DMS153 (cell line): ENCODE data around the gene IL21R.
"Not testable (repeated sequence)": the region's sequence is repeated elsewhere in the genome, so short reads cannot be mapped to it uniquely, and the experiment has no call there.

Experiments
- DNase-seq: peaks from one replicate; lab custom pipeline; 2025; lab: John Stamatoyannopoulos, UW

The IL21R gene

DNA sequence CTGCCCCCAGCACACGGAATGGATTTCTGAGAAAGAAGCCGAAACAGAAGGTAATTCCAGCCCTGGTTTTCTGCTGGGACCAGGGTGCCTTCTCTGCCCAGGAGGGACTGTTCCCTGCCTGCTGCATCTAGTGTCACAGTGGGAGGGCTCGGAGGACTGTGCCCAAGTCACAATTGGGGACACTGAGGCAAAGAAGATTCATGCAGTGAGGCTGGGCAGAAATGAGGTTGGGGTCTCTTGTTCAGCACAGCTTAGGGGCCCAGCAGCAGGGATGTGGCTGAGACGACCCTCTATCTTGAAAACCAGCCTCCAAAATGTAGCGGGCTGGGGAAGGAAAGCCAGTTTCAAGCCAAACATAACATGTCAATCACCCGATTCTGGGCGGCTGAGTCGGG, 592 bp downstream of the IL21R start:
- DNase-seq: no peak

DNA sequence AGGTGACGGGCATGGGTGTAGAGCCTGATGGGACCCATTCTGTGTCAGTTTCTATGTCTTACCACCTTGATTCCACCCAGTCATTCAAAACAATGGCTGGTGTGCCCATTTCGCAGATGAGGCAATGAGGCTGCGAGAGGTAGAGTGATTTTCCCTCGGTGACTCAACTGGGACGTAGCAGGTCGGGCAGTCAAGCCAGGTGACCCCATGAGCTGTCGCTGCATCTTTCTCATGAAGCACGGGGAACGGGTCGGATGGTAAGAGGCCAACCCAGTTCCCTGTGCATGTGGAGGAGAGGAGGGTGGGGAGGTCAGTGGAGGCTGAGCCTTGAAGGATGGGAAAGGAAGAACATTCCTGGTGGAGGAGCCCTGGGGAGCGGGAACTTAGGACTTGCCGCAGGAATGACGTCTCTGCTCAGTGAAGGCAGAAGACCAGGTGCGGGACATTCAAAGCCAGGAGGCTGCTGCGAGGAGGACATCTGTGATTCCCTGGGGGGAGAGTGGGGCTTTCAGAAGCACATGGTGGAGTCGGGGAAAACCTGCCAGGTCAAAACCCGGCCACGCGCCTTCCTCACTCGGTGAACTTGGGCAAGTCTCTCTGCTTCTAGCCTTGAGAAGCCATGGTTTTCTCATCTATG, 1.1 kb downstream of the IL21R start:
- no peak for DNase-seq

DNA sequence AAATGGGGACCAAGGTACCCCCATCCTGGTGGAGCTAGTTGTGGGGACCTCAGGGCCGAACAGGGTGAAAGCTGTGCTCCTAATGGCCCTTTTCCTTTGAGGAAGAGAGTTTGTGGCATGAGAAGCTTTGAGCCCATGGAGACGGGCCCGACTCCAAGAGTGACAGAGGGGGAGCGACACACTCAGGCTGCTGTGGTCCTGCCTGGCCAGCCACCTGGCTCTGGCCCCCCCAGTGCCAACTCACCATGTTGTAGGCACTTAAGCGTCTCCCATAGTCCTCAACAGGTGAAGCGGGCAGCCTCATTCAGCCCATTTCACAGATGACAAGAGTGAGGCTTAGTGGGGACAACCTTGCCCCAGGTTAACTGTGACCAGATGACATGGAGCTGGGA, 1.6 kb downstream of the IL21R start:
- no peak for DNase-seq

DNA sequence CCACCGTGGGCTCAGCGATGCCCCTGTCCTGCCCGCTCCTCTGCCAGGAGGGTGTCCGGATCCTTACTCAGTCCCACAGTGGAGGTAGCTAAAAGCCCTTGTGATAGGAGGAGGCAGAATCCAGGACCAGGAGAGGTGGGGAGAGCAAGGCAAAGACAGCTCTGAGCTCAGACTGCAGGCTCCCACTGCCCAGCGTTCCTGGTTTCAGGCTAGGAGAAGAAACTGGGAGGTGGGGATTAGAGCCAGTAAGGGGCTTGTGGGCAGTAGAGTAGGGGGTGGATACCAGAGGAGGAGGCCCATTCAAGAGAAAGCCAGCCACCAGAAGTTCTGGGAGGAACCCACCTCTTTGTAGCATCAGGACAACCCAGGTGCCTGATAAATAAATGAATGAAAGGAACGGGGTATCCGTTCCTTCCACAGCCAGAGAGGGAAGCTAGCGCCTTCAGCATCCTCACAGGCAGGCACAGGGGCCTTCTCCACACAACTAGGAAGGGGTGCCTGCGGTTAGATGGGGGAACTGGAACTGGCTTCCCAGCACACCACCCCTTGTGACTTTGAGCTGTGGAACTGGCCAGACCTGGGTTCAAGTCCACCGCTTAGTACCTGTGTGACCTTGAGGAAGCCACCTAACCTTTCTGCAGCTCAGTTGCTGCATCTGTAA, 2.3 kb downstream of the IL21R start:
- DNase-seq: no peak

DNA sequence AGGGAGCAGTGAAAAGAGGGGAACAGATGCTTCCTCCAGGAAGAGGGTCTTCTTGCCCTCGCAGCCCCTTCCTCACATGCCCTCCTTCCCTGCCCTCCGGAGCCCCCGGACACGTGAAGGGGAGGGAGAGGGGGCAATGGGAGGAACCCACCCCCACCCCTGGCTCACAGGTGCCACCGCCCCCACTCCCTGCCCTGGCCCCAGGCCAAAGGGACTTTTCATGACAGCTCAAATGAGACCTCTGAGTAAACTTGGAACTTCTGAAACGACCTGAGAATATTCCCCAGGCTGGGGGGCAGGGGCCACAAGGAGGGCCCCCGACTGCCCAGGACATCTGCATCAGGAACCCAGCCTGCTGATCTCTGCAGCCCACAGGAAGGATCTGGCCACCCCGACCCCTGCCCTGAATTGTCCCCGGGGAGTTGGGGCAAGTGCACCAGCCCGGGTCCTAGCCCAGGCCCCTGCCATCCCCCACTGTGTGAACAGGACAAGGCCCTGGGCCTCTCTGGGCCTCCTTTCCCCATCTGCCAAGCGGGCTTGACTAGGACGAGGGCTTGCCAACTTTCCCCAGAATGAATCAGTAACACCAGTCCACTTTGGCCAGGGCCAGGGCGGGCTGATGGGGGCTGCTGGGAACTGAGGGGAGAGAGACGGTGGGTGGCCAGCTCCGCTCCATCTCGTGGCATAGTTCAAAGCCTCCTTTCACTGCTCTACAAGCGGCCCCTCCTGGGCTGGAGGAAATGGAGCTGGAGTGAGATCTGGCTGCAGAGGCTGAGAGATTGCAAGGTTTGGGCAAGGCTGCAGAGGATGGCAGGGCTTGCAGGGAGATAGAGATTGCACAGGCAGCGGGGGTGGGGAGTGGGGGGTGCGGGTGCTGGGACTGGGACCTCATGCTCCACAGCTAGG, 3.8 kb downstream of the IL21R start:
- no peak for DNase-seq

DNA sequence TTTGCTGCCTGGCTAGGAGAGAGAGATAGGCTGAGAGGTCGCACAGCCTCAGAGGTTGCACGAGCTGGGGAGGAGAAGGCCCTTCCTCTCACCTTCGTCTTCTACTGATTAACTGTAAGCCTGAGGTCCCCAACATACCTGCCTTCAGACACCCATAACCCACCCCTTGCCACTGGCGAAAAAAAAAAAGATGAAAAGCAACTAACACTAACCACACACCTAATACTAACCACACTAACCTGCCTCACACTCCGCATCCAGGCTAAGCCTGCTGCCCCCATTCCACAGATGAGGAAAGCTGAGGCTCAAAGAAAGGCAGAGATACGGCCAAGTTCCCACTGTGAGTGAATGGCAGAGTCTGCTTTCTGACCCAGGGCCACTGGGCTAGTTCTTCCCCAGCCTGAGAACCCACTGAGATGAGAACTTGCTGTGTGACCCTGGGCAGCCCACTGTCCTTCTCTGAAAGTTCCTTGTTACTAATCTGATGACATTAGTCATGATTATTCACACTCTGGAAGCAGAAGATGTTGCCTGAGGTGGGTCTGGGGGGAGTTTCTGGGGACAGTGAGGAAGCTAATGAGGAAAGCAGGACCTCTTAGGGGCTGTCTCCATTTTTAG, 4.6 kb downstream of the IL21R start:
- DNase-seq: no peak

DNA sequence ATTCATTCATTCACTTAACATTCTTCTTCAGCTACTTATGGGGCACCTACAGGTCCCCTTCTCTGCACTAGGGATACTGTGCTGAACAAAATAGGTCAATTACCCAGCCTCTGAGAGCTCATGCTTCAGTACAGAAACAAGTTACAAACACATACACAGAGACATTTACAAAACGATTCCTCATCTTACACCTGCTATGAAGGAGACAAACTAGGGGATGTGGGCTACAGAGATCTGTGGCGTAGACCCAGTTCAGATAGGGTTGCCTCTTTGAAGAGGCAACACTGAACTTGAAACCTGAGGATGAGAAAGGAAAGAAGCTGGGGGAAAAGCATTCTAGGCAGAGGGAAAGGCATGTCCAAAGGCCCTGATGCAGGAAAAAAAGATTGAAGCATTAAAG, 5.2 kb downstream of the IL21R start:
- no peak for DNase-seq

DNA sequence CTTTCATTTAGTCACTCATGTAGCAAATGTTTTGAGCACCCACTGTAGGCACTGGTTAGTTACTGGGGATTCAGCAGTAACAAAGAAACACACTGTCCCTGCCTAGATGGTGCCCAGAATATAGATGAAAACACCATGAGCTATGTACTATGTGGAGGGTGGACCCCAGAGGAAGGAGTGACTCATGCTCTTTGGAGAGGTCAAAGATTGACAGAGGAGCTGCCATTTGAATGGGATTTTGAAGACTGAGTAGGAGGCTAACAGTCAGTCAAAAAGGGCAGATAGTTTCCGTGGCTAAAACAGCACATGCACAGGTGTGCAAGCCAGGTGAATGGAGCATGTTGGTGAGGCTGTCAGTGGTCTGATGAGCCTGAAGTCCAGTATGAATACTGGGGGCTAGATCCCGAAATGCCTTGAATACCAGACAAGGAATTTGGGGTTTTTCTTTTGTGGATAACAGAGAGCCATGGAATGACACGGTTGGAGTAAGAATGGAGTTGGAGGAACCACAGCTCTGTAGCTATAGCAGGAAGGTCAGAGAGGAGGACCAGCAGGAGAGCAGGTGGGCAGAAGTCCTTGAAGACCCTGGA, 6.1 kb downstream of the IL21R start:
- no peak for DNase-seq

DNA sequence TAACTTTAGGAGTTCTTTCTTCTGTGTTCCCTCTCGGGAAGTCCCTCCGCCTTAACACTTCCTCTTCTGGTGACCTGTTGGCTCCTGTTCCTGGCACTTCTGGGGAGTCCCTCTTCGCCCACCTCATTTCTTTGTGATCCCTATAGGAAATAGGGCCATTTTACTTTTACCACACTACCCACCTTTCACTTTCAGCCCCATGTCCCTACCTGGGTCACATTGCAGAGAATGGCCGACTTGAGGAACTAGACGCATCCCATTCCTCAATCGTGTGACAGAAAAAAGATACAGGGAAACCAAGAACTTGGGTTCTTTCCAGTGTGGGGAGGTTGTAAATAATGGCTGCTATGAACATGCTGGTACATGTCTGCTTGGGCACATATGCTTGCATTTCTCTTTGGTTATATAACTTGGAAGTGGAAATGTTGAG, 6.6 kb downstream of the IL21R start:
- no peak for DNase-seq

DNA sequence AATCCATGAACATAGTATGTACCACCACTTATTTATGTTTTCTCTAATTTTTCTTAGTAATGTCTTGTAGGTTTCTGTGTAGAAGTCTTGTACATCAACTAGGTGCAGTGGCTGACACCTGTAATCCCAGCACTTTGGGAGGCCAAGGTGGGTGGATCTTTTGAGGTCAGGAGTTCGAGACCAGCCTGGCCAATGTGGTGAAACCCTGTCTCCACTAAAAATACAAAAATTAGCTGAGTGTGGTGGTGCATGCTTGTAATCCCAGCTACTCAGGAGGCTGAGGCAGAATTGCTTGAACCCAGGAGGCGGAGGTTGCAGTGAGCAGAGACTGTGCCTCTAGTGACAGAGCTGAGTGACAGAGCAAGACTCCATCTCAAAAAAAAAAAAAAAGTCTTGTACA, 8.0 kb downstream of the IL21R start:
- not testable (repeated sequence) for DNase-seq

DNA sequence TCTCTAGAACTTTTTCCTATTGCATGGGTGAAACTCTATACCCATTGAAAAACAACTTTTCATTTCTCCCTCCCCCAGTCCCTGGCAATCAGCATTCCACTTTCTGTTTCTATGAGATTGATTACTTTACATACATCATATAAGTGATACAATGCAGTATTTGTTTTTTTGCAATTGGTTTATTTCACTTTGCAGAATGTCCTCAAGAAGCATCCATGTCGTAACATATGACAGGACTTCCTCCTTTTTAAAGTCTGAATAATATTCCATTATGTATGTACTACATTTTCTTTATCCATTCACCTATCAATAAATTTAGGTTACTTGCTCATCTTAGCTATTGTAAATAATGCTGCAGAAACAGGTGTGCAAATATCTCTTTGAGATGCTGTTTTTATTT, 8.8 kb downstream of the IL21R start:
- no peak for DNase-seq

DNA sequence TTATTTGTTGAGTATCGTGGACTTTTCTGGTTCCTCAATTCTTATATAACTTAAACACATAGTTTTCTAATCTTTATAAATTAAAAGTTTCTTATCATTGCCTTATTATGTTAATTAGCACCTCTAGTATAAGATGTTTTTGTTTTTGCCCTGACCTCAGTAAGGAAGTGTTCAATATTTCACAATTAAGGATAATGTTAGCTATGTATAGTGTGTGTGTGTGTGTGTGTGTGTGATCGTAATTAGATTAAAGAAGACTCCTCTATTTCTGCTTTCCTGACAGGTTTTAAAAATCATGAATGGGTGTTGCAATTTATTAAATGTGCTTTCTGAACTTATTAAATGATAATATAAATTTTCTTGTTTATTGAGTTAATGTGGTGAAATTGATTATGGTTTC, 12.0 kb downstream of the IL21R start:
- DNase-seq: no peak

DNA sequence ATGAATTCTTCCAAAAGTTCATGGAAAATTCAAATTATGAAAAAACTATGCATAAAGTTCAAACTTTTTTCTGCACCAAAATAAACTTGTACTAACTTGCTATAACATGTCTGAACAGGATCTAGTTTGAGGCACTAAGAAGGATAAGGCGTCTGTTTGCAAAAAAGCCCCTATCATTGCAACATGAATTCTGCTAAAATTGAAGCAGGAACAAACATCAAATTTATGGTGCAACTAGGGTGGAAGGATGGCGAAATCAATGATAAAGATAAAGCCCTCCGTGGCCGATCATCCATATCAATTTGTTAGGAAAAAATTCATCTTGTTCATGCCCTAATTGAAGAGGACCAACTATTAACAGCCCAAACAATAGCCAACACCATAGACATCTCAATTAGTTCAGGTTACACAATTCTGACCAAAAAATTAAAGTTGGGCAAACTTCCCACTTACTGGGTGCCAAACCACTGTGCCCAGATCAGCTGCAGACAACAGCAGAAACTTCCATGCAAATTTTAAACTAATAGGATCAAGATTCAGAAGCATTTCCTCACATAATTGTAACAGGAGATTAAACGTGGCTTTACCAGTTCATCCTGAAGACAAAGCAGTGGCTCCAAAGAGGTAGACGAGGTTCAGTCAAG, 12.9 kb downstream of the IL21R start:
- DNase-seq: no peak

DNA sequence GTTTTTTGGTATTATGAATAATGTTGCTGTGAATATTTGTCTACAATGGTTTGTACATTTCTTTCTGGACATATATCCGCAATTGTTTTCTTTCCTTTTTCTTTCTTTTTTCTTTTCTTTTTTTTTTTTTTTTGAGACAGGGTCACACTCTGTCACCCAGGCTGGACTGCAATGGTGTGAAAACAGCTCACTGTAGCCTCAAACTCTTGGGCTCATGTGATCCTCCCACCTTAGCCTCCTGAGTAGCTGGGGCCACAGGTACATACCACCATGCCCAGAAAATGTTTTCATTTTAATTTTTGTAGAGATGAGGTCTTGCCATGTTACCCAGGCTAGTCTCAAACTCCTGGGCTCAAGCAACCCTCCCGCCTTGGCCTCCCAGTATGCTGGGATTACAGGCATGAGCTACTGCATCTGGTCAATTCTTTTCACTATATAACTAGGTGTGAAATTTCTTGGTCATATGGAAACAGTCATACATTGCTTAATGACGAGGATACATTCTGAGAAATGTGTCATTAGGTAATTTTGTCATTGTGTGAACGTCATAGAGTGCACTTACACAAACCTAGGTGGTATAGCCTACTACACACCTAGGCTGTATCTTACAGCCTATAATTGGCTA, 15.2 kb downstream of the IL21R start:
- no peak for DNase-seq

DNA sequence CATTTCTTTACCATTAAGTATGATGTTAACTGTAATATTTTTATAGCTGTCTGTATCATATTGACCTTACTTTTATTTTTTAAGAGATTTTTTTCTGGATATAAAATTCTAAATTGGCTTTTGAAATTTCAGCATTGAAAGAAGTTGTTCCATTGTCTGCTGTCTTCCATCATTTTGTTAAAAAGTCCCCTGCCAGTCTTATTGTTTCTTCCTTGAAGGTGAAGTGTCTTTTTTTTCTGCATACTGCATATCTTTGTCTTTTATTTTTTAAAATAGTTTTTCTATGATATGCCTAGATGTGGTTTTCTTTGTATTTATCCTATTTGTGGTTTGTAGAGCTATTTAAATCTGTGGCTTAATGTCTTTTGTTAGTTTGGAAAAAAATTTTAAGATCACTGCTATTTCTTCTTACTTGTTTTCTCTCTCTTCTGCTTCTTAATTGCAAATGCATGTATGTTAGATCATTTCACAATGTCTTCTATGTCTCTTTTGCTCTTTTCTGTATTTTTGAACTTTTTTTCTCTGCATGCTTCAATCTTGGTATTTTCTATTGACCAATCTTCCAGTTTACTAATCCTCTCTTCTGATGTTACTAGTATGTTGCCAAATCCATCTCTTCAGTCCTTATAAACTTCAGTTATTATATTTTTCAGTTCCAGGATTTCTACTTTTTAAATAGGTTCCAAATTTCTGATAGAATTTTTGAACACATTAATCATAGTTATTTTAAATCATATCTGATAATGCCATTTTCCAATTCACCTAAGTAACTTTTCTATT, 20.2 kb downstream of the IL21R start:
- no peak for DNase-seq

DNA sequence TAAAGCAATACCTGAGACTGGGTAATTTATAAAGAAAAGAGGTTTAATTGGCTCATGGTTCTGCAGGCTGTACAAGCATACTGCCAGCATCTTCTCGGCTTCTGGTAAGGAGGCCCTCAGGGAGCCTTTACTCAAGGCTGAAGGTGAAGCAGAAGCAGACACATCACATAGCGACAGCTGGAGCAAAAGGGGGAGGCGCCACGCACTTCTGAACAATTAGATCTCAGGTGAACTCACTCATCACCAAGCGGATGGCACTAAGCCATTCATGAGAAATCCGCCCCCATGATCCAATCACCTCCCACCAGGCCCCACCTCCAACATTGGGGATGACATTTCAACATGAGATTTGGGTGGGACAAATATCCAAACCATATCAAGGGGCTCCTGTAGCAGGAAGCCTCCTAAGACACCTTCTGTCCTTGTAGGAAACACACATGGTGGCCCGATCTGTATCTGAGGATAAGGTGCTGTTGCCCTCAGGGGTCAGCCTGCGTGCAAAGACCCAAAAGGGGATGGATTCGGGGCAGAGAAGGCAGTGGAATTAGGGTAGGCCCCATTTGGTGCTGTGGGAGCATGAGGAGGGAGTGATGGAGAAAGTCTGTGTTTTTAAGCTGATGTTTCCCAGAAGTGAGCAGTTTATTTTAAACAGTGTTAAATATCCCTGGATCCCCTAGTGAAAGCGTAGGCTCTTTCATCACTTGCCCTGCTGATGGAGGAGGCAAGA, 23.0 kb downstream of the IL21R start:
- DNase-seq: no peak

DNA sequence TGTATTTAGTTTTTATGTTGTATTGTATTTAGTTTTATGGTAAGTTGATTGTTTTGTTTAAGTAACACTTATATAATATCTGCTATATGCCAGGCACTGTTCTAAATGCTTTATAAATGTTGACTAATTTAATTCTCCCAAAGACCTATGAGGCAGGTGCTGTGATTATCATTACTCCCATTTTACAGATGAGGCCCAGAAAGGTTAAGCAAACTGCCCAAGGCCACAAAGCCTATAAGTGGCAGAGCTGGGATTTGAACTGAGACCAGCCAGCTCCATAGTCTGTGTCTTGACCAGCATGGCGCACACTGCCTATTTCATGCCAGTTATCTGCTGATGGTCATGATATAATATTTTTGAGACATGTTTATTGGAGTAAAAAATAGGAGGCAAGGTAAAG, 24.0 kb downstream of the IL21R start:
- no peak for DNase-seq

DNA sequence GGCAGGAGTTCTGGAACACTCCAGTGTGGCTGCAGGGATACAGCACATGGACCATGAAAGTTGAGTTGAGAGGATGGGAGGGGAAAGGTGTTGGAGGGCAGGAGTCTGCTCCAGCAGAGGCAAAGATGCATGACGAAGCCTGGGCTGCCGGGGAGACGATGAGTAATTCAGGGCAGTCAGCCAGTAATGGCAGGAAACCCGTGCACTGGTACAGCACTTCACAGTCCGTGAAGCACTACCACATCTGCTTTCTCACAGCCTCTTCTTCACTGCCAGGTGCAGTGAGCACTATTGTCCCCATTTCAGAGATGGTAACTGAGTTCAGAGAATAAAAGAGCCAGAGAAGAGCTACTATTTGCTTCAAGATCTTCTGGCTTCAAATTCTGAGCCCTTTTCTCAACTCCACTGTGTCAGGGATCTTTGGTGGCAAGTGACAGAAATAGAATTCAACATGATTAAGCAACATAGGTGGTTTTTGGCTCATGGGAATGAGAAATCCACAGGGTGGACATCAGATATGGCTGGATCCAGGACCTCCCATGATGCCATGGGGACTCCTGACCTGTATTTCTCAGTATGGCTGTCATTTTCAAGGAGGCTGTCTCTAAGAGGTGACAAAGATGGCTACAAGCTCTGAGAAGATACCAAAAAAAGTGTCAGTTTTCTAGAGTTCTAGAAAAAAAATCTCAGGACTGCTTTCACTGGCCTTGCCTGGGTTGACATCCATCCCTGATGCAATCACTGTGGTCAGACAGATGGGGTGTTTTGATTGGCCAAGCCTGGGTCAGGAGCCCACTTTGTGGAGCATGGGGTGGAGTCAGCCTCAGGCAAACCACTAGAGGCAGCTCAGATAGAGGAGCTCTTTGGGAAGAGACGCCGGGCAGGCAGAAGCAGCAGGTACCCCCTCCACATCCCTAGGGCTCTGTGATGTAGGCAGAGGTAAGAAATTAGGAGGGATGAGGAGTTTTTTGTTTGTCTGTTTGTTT, 24.7 kb downstream of the IL21R start:
- no peak for DNase-seq

DNA sequence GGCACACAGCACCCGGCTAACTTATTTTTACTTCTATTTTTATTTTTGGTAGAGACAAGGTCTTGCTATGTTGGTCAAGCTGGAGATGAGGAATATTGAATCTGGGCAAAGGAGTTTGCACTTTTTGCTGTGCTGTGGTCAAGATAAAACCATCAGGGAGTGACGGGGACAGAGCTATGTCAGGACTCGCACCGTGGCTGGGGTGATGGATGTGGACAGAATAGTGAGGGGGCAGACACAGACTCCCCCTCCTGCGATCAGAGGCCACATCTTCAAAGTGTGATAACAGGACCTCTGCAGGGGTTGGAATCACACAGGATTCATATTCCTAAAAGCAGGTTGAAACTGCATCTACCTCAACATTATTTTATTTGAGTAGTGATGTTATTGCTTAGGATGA, 25.6 kb downstream of the IL21R start:
- no peak for DNase-seq
